T-helper 2 cell (primary cell): Measurements from ENCODE around the gene SYNPO.
A peak's percentile ranks its signal among the peaks of the same experiment; 100 is the strongest.

Experiments
- DNase-seq, 5 experiments: peaks; one replicate each; pipeline versions ENCODE4 v3.0.0 to v3.0.0-alpha.2; 2012 to 2022

The SYNPO gene

DNA sequence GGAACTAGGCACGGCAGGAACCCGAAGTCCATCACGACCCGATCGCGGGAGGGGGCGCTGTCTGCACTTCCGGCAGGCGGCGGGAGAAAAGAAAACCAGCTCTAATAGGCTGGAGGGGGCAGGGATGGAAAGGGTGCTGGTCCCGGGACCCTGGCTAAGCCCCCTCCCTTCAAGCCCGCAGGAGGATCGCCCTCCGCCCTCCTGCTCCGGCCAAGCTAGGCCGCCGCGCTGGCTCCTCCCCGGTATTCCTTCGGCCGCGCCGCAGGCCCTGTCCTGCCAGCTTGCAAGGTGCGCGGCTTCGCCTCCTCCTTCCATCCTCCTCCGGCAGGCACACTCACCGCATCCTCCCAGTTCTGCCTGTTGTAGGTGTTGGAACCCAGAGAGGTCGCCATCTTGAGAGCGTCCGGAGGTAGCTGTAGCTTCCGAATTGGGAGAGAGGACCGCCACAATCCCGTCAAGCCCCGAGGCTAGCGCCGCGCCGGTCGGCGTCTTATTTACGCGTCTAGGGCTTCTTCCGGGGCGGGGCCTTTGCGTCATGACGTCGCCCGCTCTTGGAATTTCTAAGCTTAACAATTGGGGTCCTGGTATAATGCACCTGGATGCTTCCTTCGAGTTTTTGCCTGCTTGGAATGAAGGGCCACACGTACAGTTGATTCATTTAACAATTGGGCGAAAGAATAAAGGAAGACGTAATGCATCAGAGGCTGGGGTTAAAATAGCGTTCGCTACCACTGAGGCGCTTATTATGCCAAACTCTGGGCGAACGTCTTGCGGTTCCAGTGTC lies 60.3 kb downstream of the SYNPO start, which contains the start of gene RBM22:
TSS of gene RBM22 (minus strand) at position 469 of the 784 bp plus-strand sequence. CDS start at position 392, 77 bp downstream.
- peak; percentile 77 to 95 (median 88) for DNase-seq

DNA sequence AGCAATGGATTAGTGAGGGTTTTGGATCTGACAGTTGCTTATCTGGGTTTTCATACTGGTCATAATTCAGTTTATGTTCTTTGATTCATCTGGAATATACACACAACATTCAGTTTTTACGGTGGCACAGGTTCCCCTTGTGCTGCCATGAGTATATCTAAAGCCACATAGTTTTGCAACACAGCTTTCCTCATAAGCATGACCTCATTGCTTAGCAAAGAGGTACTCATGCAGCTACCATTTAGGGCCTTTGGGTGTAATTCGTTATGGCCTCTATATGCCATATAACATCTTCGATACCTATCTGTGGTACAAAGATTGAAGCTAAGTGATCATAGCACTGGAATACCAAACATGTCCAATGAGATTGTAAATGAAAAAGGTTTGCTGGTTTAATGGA lies 63.3 kb downstream of the SYNPO start:
- no peak for DNase-seq

DNA sequence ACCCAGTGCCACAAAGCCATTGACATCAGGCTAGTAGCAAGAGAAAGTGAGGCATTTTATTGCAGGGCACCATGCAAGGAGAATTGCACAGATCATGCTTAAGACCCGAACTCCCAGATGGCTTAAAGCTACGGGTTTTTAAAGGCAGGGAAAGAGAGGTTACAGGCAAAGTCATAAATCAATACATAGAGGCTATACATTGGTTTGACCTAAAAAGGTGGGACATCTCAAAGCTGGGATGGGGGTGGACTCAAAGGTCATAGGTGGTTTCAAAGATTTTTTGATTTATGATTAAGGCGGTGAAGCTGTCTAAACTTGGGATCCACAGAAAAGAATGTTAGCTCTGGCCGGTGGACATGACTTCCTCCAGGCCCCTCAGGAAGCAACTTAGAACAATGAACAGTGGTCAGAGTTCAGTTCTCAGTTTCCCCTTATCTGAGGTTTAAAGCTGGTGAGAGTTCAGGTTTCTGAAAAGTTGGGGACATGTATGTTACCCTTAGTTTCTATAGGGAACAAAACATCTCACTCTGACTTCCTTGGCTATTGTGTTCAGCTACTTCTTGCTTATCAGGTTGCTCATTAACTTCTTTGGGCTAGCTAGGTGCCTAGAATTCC lies 66.4 kb downstream of the SYNPO start:
- DNase-seq, result no peak
